HG02759 (cell line): ENCODE data around the gene FAM149B1.

ENCODE experiments used
- ATAC-seq: cut with Tn5 transposase; IDR thresholded peaks from one replicate; pipeline ENCODE4 v1.9.1; 2021; ENCODE audit warnings: mild to moderate bottlenecking, moderate library complexity; ENCODE audit not compliant: unreplicated experiment

FAM149B1 gene

GRCh38 chr10:73174148-73174925 is 6.4 kb downstream of the FAM149B1 start:
- ATAC-seq = no peak

GRCh38 chr10:73182568-73182967 is 14.6 kb downstream of the FAM149B1 start:
- ATAC-seq = no peak

- no peak for ATAC-seq
These were observed 15.9 kb downstream of the FAM149B1 start for GRCh38 chr10:73183667-73184281.

DNA sequence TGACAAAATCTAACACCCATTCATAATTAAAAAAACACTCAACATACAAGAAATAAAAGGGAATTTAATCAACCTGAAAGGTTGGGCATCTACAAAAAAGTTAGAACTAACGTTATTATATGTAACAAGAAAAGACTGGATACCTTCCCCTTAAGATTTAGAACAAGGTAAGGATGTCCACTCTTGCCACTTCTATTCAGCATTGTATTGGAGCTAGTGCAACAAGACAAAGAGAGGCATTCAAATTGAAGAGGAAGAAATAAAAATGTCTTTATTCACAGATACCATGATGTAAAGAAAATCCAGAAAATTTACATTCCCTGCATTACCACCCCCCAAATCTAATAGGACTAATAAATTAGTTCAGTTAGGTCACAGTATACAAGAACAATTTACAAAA is 18.3 kb downstream of the FAM149B1 start:
- ATAC-seq = no peak

DNA sequence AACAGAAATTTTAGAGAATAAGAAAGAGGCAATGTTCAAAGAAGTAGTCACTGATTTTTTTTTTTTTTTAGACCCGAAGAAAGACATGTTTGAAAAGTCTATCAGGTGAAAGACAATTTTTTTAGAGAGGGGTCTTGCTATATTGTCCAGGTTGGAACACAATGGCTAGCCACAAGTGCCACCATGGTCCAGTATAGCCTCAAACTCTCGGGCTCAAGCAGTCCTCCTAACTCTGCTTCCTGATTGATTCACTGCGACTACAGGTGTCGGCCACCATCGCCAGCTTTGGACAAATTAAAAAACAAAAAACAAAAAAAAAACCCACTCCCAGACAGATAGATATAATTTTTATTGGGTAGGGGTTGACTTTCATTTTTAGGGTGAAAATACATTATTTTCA is 22.3 kb downstream of the FAM149B1 start:
- ATAC-seq = no peak

DNA sequence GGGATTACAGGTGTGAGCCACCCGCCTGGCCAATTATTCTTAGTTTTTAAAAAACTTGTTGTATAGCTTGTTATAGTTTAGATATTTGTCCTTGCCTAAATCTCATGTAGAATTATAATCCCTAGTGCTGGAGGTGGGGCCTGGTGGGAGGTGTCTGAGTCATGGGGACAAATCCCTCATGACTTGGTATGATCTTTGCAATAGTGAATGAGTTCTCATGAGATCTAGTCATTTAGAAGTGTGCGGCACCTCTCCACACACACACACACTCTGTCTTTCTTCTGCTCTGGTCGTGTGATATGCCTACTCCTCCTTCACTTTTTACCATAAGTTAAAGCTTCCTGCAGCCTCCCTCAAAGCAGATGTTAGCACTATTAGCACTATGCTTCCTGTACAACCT is 37.2 kb downstream of the FAM149B1 start:
- ATAC-seq = no peak

DNA sequence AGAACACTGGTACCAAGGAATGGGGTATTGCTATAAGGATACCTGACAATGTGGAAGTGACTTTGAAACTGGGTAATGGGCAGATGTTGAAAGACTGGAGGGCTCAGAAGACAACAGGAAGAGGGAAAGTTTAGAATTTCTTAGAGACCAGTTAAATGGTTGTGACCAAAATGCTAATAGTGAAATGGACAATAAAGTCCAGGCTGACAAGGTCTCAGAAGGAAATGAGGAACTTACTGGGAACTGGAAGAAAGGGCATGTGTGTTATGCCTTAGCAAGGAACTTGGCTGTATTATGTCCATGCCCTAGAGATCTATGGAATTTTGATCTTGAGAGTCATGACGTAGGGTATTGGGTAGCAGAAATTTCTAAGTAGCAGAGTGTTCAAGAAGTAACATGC is 38.0 kb downstream of the FAM149B1 start:
- ATAC-seq = no peak

DNA sequence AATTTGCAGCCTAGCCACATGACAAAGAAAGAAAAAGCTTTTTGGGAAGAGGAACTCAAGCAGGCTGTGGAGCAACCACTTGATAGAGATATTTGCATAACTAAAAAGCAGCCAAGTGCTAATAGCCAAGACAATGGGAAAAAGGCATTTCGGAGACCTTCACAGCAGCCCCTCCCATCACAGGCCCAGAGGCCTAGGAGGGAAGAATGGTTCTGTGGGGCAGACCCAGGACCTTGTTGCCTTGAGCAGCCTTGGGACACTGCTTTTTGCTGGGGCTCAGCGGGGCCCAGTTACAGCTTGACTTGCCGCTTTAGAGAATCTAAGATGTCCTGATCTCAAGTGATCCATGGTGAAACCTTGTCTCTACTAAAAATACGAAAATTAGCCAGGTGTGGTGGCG is 38.5 kb downstream of the FAM149B1 start:
- ATAC-seq = no peak

- ATAC-seq = no peak
These were observed 40.0 kb downstream of the FAM149B1 start for GRCh38 chr10:73207883-73208282.

DNA sequence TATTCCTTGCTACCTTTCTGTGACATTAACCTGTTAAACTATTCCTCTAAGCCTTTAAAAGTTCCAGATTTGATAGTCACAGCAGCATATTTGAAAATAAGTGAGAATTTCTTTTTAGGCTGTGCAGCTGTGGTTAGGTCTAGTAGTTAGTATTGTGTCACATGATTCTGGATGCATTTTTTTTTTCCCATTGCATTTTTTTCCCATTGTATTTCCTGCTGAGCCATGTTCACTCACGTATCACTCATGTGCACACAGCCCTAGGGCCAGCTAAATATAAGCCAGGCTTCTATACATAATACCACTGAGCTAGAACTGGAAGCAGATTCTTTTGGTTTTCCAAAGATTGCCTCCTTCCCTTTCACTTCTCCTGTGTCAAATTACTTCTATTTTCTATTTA is 41.8 kb downstream of the FAM149B1 start:
- ATAC-seq = no peak

DNA sequence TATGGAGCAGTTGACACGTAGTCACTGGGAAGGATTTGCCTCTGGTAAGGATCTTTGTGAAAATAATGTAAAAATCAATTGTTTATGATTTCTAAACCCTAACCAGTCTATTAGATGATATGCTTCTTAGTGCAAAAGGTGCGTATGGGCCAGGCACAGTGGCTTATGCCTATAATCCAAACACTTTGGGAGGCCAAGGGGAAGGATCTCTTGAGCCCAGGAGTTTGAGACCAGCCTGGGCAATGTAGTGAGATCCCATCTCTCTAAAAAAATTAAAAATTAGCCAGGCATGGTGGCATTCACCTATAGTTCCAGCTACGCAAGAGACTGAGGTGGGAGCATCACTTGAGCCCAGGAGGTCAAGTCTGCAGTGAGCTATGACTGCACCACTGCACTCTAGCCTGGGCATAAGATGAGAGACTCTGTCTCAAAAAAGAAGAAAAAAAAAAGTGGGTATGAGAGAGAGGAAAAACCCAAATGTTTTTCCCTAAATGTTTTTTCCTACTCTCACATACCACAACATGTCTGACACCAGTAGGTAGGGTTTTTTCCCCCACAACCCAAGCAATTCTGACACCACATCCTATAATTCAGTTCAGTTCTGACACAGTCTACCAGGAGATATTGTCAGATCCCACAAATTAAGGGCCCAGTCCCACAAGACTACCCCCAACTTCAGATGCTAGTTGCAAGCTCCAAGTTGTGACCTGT is 42.6 kb downstream of the FAM149B1 start:
- ATAC-seq = no peak

DNA sequence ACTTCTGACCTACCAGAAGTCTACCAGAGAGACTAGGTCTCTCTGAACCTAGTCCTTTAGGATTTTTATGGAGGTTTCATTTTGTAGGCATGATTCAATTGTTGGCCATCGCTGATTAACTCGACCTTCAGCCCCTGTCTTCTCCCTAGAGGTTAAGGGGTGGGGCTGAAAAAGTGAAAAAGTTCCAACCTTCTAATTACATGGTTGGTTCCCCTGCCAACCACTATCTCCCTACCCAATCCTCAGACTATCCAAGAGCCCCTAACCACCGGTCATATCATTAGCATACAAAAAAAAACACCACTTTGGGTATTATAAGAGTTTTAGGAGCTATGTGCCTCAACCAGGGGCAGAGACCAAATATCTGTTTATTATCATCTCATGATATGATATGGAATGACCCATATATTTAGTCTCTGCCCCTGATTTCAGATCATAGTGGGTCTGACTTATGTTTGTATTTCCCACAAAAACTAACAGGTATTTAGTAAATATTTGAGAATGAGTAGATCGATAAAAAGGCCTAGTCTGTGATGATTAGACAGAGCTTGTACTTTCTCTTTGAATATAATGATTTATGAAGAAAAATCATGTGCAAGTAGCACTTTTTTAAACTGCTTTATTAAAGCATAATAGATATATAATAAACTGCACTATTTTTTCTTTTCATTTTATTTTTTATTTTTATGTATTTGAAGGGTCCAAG is 43.3 kb downstream of the FAM149B1 start:
- no peak for ATAC-seq

DNA sequence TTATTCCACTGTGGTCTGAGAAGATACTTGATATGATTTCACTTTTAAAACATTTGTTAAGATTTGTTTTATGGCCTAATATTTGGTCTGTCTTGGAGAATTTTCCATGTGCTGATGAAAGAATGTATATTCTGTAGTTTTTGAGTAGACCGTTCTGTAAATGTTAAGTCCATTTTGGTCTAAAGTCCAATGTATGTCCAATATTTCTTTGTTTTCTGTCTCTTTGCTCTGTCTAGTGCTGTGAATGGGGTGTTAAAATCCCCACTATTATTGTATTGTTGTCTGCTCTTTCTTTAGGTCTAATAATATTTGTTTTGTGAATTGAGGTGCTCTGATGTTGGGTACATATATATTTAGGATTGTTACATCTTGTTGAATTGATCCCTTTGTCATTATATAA is 47.8 kb downstream of the FAM149B1 start:
- ATAC-seq = no peak

GRCh38 chr10:73217628-73218027 is 49.7 kb downstream of the FAM149B1 start:
- ATAC-seq = no peak

DNA sequence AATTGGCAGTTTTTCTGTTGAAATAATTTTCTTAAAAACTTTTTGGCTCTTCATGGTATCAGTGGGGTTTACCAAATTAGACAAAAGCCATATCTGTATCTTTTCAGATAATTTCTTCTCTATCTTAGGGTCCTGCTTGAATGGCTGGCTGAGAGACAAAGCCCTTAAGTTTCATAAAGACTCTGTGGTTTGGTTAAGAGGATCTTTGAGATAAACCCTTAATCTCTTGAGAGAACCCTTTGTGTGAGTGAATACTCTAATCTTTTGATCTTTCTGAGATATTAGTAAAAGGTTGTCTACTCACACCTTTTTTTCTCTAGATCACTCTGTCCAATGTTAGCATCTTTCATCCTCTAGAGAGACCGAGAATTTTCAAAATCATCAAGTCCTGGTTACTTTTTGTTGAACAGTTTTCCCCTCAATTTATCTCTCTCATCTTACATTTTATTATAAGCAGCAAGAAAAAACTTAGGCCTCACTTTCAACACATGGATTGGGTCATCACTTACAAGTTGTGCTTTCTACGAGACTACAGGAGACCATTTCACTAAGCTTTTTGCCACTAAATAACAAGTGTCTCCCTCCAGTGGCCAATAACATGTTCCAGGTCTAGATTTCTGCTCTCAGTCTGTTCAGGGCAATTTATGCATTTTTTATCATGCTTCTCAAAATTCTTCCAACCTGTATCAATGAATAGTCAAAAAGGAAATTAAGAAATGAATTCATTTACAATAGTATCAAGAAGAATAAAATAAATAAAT is 50.7 kb downstream of the FAM149B1 start:
- no peak for ATAC-seq

- ATAC-seq = no peak
These were observed 51.5 kb downstream of the FAM149B1 start for GRCh38 chr10:73219384-73219783.

GRCh38 chr10:73220989-73221388 is 53.1 kb downstream of the FAM149B1 start:
- ATAC-seq = no peak

GRCh38 chr10:73225518-73225917 is 57.6 kb downstream of the FAM149B1 start:
- no peak for ATAC-seq

GRCh38 chr10:73226663-73227062 is 58.7 kb downstream of the FAM149B1 start:
- ATAC-seq = no peak

DNA sequence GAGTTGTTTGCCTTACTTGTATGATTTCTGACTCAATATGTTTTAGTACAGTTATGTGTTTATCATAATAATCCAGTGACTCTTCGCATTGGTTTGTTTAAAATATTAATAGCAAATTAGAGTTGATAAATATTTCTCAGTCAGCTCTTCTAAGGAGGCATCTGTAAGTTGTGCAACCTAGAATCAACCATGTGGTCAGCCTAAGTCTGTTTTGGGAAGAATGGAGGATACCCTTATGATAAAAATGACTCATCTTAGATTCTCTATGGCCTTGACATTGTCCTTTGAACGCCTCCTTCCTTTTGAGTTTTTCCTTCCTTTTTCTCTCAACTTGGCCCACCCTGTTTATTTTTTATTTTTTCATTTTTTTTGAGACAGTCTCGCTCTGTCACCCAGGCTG is 60.3 kb downstream of the FAM149B1 start:
- ATAC-seq = no peak

GRCh38 chr10:73229567-73229966 is 61.6 kb downstream of the FAM149B1 start:
- no peak for ATAC-seq
